ENCODE results near the gene METTL9. TPM values are rescaled to one million over a fixed set of nuclear protein-coding genes. Genes with fewer than 3 reads are reported as not detected.
"Not testable (repeated sequence)": the region's sequence is repeated elsewhere in the genome, so short reads cannot be mapped to it uniquely, and the experiment has no call there.

Gene METTL9
- total RNA-seq, 1 experiment from 2014 or later, result 50.7 TPM

DNA sequence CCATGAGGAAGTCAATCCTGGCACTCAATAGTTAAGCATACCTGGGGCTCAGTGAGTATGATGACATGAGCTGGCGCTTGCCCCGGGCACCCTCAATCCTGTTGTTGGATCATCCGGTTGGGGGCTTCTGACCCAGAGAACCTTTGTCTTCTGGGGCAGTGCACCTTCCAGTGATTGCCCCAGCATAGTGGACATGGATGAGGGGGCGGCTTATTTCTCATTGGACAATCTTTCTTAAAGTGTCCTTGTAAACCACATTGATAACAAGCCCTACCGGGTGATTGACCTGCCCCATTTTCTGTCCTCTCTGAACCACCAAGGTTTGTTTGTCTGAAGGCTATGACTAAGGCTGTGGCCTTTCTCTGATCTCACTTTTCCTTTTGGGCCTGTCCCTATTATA lies 34.8 kb downstream of the METTL9 start:
- TF ChIP-seq, protein P1, sequence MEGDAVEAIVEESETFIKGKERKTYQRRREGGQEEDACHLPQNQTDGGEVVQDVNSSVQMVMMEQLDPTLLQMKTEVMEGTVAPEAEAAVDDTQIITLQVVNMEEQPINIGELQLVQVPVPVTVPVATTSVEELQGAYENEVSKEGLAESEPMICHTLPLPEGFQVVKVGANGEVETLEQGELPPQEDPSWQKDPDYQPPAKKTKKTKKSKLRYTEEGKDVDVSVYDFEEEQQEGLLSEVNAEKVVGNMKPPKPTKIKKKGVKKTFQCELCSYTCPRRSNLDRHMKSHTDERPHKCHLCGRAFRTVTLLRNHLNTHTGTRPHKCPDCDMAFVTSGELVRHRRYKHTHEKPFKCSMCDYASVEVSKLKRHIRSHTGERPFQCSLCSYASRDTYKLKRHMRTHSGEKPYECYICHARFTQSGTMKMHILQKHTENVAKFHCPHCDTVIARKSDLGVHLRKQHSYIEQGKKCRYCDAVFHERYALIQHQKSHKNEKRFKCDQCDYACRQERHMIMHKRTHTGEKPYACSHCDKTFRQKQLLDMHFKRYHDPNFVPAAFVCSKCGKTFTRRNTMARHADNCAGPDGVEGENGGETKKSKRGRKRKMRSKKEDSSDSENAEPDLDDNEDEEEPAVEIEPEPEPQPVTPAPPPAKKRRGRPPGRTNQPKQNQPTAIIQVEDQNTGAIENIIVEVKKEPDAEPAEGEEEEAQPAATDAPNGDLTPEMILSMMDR (IDR thresholded peaks at IDR 0.05; ENCODE audit: insufficient read depth in 1 of 2, low read depth in 1 of 2, low read length in 1 of 2, severe bottlenecking in 1 of 2, unreplicated experiment in 1 of 2), result no peak
- intact Hi-C loops (cut with micrococcal nuclease; ENCODE audit: unreplicated experiment), result no loop called here
- ChIA-PET CTCF (interaction anchor here (1.2 kb wide), 1 partner anchor 41 kb away, joined by 3 read pairs; no protein-coding TSS in a partner anchor), POLR2A (no interaction called here)
- Histone ChIP-seq H3K27me3 (replicated peaks; ENCODE audit: control insufficient read depth, insufficient read depth, low read length) (no peaks in the 10 kb centered on the region), H3K9me3 (no peaks in the 10 kb centered on the region; the same call in 1 of the 2 replicates), H3K36me3 (ENCODE audit: control insufficient read depth, insufficient read depth, low read length) (no peaks in the 10 kb centered on the region), H3K4me3 (ENCODE audit: low read depth, low read length) (no peak overlapping the region), H3K4me1 (peaks cover 4% of the 10 kb centered on the region; the same call in 1 of the 2 replicates)
- Mint-ChIP-seq H3K27ac (ENCODE audit: unreplicated experiment) (no peak overlapping the region), H3K4me3 (ENCODE audit: unreplicated experiment) (no peak overlapping the region), H3K9me3 (ENCODE audit: unreplicated experiment) (no peaks in the 10 kb centered on the region), H3K27me3 (ENCODE audit: insufficient read depth, unreplicated experiment) (no peaks in the 10 kb centered on the region), H3K4me1 (ENCODE audit: low read depth, unreplicated experiment) (peaks cover 25% of the 10 kb centered on the region), H3K36me3 (ENCODE audit: insufficient read depth, unreplicated experiment) (peaks cover 11% of the 10 kb centered on the region)
- no TSS peak for BruUV-seq (replicated peaks)
- DNase-seq, result no peak

DNA sequence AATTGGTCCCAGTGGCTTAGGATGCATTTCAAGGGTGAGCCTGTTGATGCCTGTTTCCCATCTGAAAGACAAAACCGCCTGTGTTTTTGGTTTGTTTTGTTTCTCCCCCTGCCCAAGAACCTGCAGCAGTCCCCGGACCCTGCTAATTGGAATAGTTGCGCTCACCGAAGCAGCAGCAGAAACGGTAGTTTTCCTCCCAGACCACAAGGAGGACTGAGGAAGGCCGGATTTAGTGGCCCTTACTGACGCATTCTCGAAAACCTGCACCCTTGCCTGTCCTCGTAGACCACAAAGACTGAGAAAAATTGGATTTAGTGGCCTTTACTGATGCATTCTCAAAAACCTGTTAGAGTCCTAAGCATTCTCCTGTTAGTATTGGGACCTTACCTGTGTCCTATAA lies 36.3 kb downstream of the METTL9 start:
- DNase-seq; intact Hi-C loops (cut with micrococcal nuclease; ENCODE audit: unreplicated experiment); H3K27ac Mint-ChIP-seq (ENCODE audit: unreplicated experiment); H3K36me3 Mint-ChIP-seq (ENCODE audit: insufficient read depth, unreplicated experiment); H3K4me3 Mint-ChIP-seq (ENCODE audit: unreplicated experiment); H3K9me3 ChIP-seq; H3K4me3 ChIP-seq (ENCODE audit: low read depth, low read length); BruUV-seq (replicated peaks); POLR2A ChIA-PET; H3K4me1 ChIP-seq; H3K27me3 ChIP-seq (replicated peaks; ENCODE audit: control insufficient read depth, insufficient read depth, low read length); H3K9me3 Mint-ChIP-seq (ENCODE audit: unreplicated experiment); H3K36me3 ChIP-seq (ENCODE audit: control insufficient read depth, insufficient read depth, low read length); H3K27me3 Mint-ChIP-seq (ENCODE audit: insufficient read depth, unreplicated experiment); CTCF ChIA-PET: not testable (repeated sequence)
- peaks cover 22% of the 10 kb centered on the region for H3K4me1 Mint-ChIP-seq (ENCODE audit: low read depth, unreplicated experiment)

DNA sequence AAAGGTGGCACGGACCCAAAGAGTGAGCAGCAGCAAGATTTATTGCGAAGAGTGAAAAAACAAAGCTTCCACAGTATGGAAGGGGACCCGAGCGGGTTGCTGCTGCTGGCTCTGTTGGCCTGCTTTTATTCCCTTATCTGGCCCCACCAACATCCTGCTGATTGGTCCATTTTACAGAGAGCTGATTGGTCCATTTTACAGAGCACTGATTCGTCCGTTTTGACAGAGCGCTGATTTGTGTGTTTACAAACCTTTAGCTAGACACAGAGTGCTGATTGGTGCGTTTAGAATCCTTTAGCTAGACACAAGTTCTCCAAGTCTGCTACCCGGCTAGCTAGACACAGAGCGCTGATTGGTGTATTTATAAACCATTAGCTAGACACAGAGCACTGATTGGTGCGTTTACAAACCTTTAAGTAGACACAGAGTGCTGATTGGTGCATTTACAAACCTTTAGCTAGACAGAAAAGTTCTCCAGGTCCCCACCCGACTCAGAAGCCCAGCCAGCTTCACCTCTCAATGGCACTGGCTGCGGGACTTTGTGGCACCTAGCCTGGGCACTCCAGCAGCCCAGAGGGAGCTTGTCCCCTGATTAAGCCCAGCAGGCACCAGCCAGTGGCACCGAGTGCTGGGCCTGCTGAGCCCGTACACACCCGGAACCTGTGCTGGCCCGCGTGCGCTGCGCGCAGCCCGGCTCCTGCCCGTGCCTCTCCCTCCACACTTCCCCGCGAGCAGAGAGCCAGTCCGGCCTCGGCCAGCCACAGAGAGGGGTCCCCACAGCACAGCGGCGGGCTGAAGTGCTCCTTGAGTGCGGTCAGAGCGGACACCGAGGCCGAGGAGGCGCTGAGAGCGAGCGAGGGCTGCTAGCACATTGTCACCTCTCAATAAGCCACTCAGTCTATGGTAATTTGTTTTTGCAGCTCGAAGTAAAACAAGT lies 37.9 kb downstream of the METTL9 start:
- Histone ChIP-seq H3K4me1 (peaks cover 4% of the 10 kb centered on the region; the same call in 1 of the 2 replicates), H3K36me3 (ENCODE audit: control insufficient read depth, insufficient read depth, low read length) (no peaks in the 10 kb centered on the region), H3K4me3 (ENCODE audit: low read depth, low read length) (no peak overlapping the region), H3K9me3 (no peaks in the 10 kb centered on the region), H3K27me3 (replicated peaks; ENCODE audit: control insufficient read depth, insufficient read depth, low read length) (no peaks in the 10 kb centered on the region)
- Mint-ChIP-seq H3K9me3 (ENCODE audit: unreplicated experiment) (no peaks in the 10 kb centered on the region), H3K36me3 (ENCODE audit: insufficient read depth, unreplicated experiment) (no peaks in the 10 kb centered on the region), H3K4me1 (ENCODE audit: low read depth, unreplicated experiment) (peaks cover 7% of the 10 kb centered on the region), H3K27ac (ENCODE audit: unreplicated experiment) (no peak overlapping the region), H3K4me3 (ENCODE audit: unreplicated experiment) (no peak overlapping the region), H3K27me3 (ENCODE audit: insufficient read depth, unreplicated experiment) (no peaks in the 10 kb centered on the region)
- intact Hi-C loops (cut with micrococcal nuclease; ENCODE audit: unreplicated experiment), result no loop called here
- POLR2A ChIA-PET, result no interaction called here
- CTCF ChIA-PET, result no interaction called here
- TF ChIP-seq, protein P1 (IDR thresholded peaks at IDR 0.05; ENCODE audit: insufficient read depth in 1 of 2, low read depth in 1 of 2, low read length in 1 of 2, severe bottlenecking in 1 of 2, unreplicated experiment in 1 of 2), result no peak
- no peak for DNase-seq
- no TSS peak for BruUV-seq (replicated peaks)

Measured in Caco-2 (cell line).